ENCODE results near the gene CACNG4. TPM values are rescaled to one million over a fixed set of nuclear protein-coding genes. Genes with fewer than 3 reads are reported as not detected.
A peak's percentile ranks its signal among the peaks of the same experiment; 100 is the strongest.

The CACNG4 gene
- total RNA-seq, 8 experiments from 2014 or later, result 0.15 to 64.0 (median 32.7) TPM

- in situ Hi-C loops (cut with MboI; ENCODE audit: low pct_unique_long_range_greater_than_20kb in 2 of 9, low sequenced_read_pairs in 9 of 9, unreplicated experiment in 9 of 9), result no loop called here
- Histone ChIP-seq H3K4me3 (no peak overlapping the region), H3K4me1 (replicated peaks in 1 of 2) (peaks cover 36 to 40% of the 10 kb centered on the region in 2 donors), H3K27ac (no peak overlapping the region)
- WGBS, 10 experiments, result 72 to 100% (median 87%) methylated on average over 1 to 8 of the region's 8 CpGs; no CpG with 5 or more reads in 1 of the 10 experiments
- no peak for ATAC-seq (replicated peaks in 6 of 8)
These were observed 7.2 kb upstream of the CACNG4 start for GRCh38 chr17:66957343-66957742.

- no peak overlapping the region for H3K4me3 ChIP-seq
- H3K27ac ChIP-seq, result no peak overlapping the region
- peak in 5 of 8 experiments; percentile 57 to 78 (median 65) for ATAC-seq (replicated peaks in 6 of 8)
- 0 to 56% (median 22%) methylated on average over 1 to 12 of the region's 16 CpGs; no CpG with 5 or more reads in 2 of the 10 experiments for WGBS, 10 experiments
- in situ Hi-C loops (cut with MboI; ENCODE audit: low pct_unique_long_range_greater_than_20kb in 2 of 9, low sequenced_read_pairs in 9 of 9, unreplicated experiment in 9 of 9), result no loop called here
- peaks cover 29 to 34% of the 10 kb centered on the region in 2 donors for H3K4me1 ChIP-seq (replicated peaks in 1 of 2)
These were observed 6.4 kb upstream of the CACNG4 start for GRCh38 chr17:66957951-66958579.

GRCh38 chr17:66959641-66960375 is 4.7 kb upstream of the CACNG4 start:
- Histone ChIP-seq H3K4me1 (replicated peaks in 1 of 2) (peaks cover 25 to 41% of the 10 kb centered on the region in 2 donors), H3K4me3 (no peak overlapping the region), H3K27ac (no peak overlapping the region)
- in situ Hi-C loops (cut with MboI; ENCODE audit: low pct_unique_long_range_greater_than_20kb in 2 of 9, low sequenced_read_pairs in 9 of 9, unreplicated experiment in 9 of 9), result no loop called here
- 20 to 91% (median 67%) methylated on average over 1 to 12 of the region's 15 CpGs for WGBS, 10 experiments
- ATAC-seq (replicated peaks in 6 of 8), result no peak

- in situ Hi-C loops (cut with MboI; ENCODE audit: low pct_unique_long_range_greater_than_20kb in 2 of 9, low sequenced_read_pairs in 9 of 9, unreplicated experiment in 9 of 9), result no loop called here
- ATAC-seq (replicated peaks in 6 of 8), result no peak
- H3K4me3 ChIP-seq, result no peak overlapping the region
- WGBS, 10 experiments, result 40 to 66% methylated on average over 3 to 5 of the region's 8 CpGs; no CpG with 5 or more reads in 8 of the 10 experiments
- H3K4me1 ChIP-seq (replicated peaks in 1 of 2), result peaks cover 25 to 41% of the 10 kb centered on the region in 2 donors
- H3K27ac ChIP-seq, result no peak overlapping the region
These were observed 3.9 kb upstream of the CACNG4 start for GRCh38 chr17:66960613-66961012.

- Histone ChIP-seq H3K4me1 (replicated peaks in 1 of 2) (peaks cover 34 to 48% of the 10 kb centered on the region in 2 donors), H3K27ac (peak overlapping the region in 1 of 2 donors; percentile 86), H3K4me3 (peak overlapping the region; percentile 54 to 90 (median 68))
- WGBS, 10 experiments, result 0 to 23% (median 2%) methylated on average over 1 to 8 of the region's 8 CpGs; no CpG with 5 or more reads in 3 of the 10 experiments
- no peak for ATAC-seq (replicated peaks in 6 of 8)
- in situ Hi-C loops (cut with MboI; ENCODE audit: low pct_unique_long_range_greater_than_20kb in 2 of 9, low sequenced_read_pairs in 9 of 9, unreplicated experiment in 9 of 9), result no loop called here
These were observed 992 bp upstream of the CACNG4 start for GRCh38 chr17:66963521-66963908.

DNA sequence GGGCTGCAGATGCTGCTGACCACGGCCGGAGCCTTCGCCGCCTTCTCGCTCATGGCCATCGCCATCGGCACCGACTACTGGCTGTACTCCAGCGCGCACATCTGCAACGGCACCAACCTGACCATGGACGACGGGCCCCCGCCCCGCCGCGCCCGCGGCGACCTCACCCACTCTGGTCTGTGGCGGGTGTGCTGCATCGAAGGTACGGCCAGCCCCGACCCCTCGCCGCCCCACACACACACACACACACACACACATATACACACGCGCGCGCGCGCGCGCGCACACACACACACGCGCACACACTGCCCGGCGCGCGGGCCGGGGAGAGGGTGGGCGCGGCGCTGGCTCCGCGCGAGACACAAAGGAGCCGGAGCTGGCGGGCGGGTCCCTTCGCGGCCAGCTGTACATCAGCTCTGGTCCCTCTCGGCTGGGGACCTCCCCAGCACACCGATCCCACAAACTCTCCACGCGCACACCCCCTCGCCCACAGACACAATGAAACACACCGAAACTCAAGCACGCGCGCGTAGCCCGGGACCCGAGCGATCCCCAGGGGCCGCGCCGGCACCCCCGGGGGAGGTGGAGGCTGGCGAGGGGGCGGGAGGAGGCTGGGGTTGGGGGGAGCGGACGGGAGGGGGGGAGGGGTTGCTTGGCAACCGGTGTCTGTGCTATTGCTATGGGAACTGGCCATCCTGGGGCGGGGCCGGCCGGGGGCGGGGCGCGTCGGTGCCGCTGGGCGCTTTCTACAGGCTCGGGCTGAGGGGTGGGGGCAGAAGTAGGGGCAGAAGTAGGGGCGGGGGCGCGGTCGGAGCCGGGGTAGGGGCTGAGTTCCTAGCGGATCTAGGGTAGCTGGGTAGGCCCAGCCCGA is 658 bp downstream of the CACNG4 start:
- H3K4me3 ChIP-seq, result peak overlapping the region; percentile 54 to 90 (median 68)
- peak overlapping the region; percentile 86 to 92 for H3K27ac ChIP-seq
- peak; percentile 48 to 79 (median 71) for ATAC-seq (replicated peaks in 6 of 8)
- H3K4me1 ChIP-seq (replicated peaks in 1 of 2), result peaks cover 25 to 35% of the 10 kb centered on the region in 2 donors
- WGBS, 10 experiments, result 0 to 7% (median 0%) methylated on average over 1 to 9 of the region's 92 CpGs; no CpG with 5 or more reads in 7 of the 10 experiments
- in situ Hi-C loops (cut with MboI; ENCODE audit: low pct_unique_long_range_greater_than_20kb in 2 of 9, low sequenced_read_pairs in 9 of 9, unreplicated experiment in 9 of 9), result no loop called here

GRCh38 chr17:66965801-66966262 is 1.3 kb downstream of the CACNG4 start:
- H3K4me1 ChIP-seq (replicated peaks in 1 of 2), result peaks cover 19 to 29% of the 10 kb centered on the region in 2 donors
- in situ Hi-C loops (cut with MboI; ENCODE audit: low pct_unique_long_range_greater_than_20kb in 2 of 9, low sequenced_read_pairs in 9 of 9, unreplicated experiment in 9 of 9), result no loop called here
- WGBS, 10 experiments, result 0 to 7% (median 1%) methylated on average over 2 to 19 of the region's 36 CpGs; no CpG with 5 or more reads in 7 of the 10 experiments
- ATAC-seq (replicated peaks in 6 of 8), result peak in 1 of 8 experiments; percentile 1
- peak overlapping the region in 1 of 2 donors; percentile 92 for H3K27ac ChIP-seq
- H3K4me3 ChIP-seq, result peak overlapping the region; percentile 54 to 90 (median 68)

- in situ Hi-C loops (cut with MboI; ENCODE audit: low pct_unique_long_range_greater_than_20kb in 2 of 9, low sequenced_read_pairs in 9 of 9, unreplicated experiment in 9 of 9), result no loop called here
- WGBS, 10 experiments, result 0 to 34% (median 10%) methylated on average over 1 to 5 of the region's 11 CpGs; no CpG with 5 or more reads in 2 of the 10 experiments
- ATAC-seq (replicated peaks in 6 of 8), result no peak
- Histone ChIP-seq H3K4me1 (replicated peaks in 1 of 2) (peaks cover 18 to 29% of the 10 kb centered on the region in 2 donors), H3K27ac (no peak overlapping the region), H3K4me3 (peak overlapping the region; percentile 54 to 90 (median 68))
These were observed 1.8 kb downstream of the CACNG4 start for GRCh38 chr17:66966298-66966697.

- in situ Hi-C loops (cut with MboI; ENCODE audit: low pct_unique_long_range_greater_than_20kb in 2 of 9, low sequenced_read_pairs in 9 of 9, unreplicated experiment in 9 of 9), result no loop called here
- Histone ChIP-seq H3K27ac (no peak overlapping the region), H3K4me1 (replicated peaks in 1 of 2) (peaks cover 18 to 29% of the 10 kb centered on the region in 2 donors), H3K4me3 (peak overlapping the region; percentile 54 to 90 (median 68))
- 45 to 82% (median 71%) methylated on average over 1 to 7 of the region's 9 CpGs; no CpG with 5 or more reads in 6 of the 10 experiments for WGBS, 10 experiments
- ATAC-seq (replicated peaks in 6 of 8), result no peak
These were observed 2.4 kb downstream of the CACNG4 start for GRCh38 chr17:66966704-66967418.

GRCh38 chr17:66967837-66968543 is 3.5 kb downstream of the CACNG4 start:
- ATAC-seq (replicated peaks in 6 of 8), result no peak
- H3K4me3 ChIP-seq, result no peak overlapping the region
- H3K27ac ChIP-seq, result no peak overlapping the region
- in situ Hi-C loops (cut with MboI; ENCODE audit: low pct_unique_long_range_greater_than_20kb in 2 of 9, low sequenced_read_pairs in 9 of 9, unreplicated experiment in 9 of 9), result no loop called here
- peaks cover 18 to 29% of the 10 kb centered on the region in 2 donors for H3K4me1 ChIP-seq (replicated peaks in 1 of 2)
- 55 to 100% (median 88%) methylated on average over 1 to 4 of the region's 10 CpGs; no CpG with 5 or more reads in 5 of the 10 experiments for WGBS, 10 experiments

- 0 to 88% (median 83%) methylated on average over 1 to 3 of the region's 4 CpGs; no CpG with 5 or more reads in 6 of the 10 experiments for WGBS, 10 experiments
These were observed 4.4 kb downstream of the CACNG4 start for GRCh38 chr17:66968916-66969315.

More at GRCh38 chr17:66968916-66969315, 4.4 kb downstream of the CACNG4 start:
- in situ Hi-C loops (cut with MboI; ENCODE audit: low pct_unique_long_range_greater_than_20kb in 2 of 9, low sequenced_read_pairs in 9 of 9, unreplicated experiment in 9 of 9), result no loop called here
- Histone ChIP-seq H3K27ac (no peak overlapping the region), H3K4me1 (replicated peaks in 1 of 2) (peaks cover 17 to 20% of the 10 kb centered on the region in 2 donors), H3K4me3 (no peak overlapping the region)
- ATAC-seq (replicated peaks in 6 of 8), result no peak

Data from motor neuron (in vitro differentiated cells).